C4-2B (cell line): ENCODE results near the gene NPHP4.

Source experiments
- CTCF ChIP-seq: fragments of 450-650 bp; conservative IDR thresholded peaks from 2 replicates; pipeline ENCODE4 v1.5.1; 2017; ENCODE audit warnings: mild to moderate bottlenecking
- ZFX ChIP-seq: fragments of 450-650 bp; IDR thresholded peaks from 2 replicates; pipeline ENCODE4 v1.6.1; 2017

- TF ChIP-seq CTCF (no peak), ZFX (no peak)
Measured at GRCh38 chr1:5992814-5993555, 760 bp upstream of the NPHP4 start.
